Measurements from ENCODE around the gene TMEM183A. TPM values are rescaled to one million over a fixed set of nuclear protein-coding genes. Genes with fewer than 3 reads are reported as not detected.

The TMEM183A gene, protein sequence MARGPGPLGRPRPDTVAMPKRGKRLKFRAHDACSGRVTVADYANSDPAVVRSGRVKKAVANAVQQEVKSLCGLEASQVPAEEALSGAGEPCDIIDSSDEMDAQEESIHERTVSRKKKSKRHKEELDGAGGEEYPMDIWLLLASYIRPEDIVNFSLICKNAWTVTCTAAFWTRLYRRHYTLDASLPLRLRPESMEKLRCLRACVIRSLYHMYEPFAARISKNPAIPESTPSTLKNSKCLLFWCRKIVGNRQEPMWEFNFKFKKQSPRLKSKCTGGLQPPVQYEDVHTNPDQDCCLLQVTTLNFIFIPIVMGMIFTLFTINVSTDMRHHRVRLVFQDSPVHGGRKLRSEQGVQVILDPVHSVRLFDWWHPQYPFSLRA
- total RNA-seq (10 to 100 TPM; 17.1 to 25.6 (median 19.2) TPM), polyA plus RNA-seq (10 to 100 TPM; 19.0 to 33.9 (median 29.9) TPM)
- long read RNA-seq, donor 1, transcript TMEM183A-201 (8 exons, 3,019 nt), result major isoform, 6 of 17 reads
- long read RNA-seq, donor 1, partial matches to known transcripts, result 0 of 17 reads
- long read RNA-seq, donor 1, other reads (novel, unspliced or antisense), result 11 of 17 reads
- long read RNA-seq, donor 2, transcript TMEM183A-201 (8 exons, 3,019 nt), result major isoform, 24 of 61 reads
- long read RNA-seq, donor 2, partial matches to known transcripts, result 5 of 61 reads
- long read RNA-seq, donor 2, other reads (novel, unspliced or antisense), result 32 of 61 reads

DNA sequence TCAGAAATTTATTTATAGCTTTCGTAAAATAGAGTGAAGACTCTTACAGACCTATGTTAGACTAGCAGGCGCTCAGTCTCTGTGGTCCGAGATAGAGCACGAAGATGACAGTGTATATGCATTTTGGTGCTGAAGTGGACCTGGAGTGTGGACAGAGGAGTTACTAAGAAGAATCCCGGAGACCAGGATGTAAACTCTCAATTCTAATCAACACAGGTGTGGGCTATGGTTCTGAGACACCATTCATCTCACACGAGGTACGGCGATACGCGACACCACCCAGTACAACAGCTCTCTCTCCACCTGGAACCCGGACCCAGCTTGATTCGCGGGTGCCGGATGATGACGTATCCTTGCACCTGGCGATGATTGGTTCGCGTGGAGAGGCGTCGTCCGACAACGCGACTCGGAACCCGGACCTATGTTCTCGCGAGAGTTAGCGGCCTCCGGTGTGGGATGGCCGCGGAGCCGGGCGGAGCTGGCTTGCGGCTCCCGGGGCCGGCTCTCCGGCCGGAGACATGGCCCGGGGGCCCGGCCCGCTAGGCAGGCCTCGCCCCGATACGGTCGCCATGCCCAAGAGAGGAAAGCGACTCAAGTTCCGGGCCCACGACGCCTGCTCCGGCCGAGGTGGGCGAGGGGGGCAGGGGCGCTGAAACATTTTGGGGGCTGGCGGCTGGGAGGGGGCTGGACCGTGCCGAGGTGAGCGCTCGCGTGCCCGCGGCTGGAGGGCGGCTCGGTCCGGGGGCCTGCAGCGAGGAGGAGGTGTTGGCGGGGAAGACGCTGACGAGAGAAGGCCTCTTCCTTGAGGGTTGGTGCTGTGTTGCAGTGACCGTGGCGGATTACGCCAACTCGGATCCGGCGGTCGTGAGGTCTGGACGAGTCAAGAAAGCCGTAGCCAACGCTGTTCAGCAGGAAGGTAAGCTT is at the start of gene TMEM183A:
Gene TMEM183A (plus strand): TSS at position 427 of the 924 bp plus-strand sequence. CDS start 92 bp downstream, at position 519.
- Histone ChIP-seq H3K27ac (peak within 1 kb of the TSS; percentile 90), H3K27me3 (ENCODE audit: insufficient read depth in 3 of 3, low read length in 2 of 3) (no peaks in the 10 kb centered on the region), H3K9me3 (no peaks in the 10 kb centered on the region), H3K4me1 (peaks cover 14% of the 10 kb centered on the region), H3K36me3 (ENCODE audit: insufficient read depth in 1 of 2, low read depth in 1 of 2) (peaks cover 0 to 34% of the 10 kb centered on the region in 2 donors), H3K4me3 (peak within 1 kb of the TSS; percentile 74)
- DNase-seq (peak; percentile 96 to 98), ATAC-seq (peak; percentile 98 to 99 (median 98))
- WGBS, 3 donors, result 0 to 1% (median 0%) methylated on average over 71 to 78 of the region's 78 CpGs
- intact Hi-C loops (cut with DNase I), result loop anchor here (5.0 kb wide), 1 partner anchor 40 kb away; the partner anchor contains the start of gene CYB5R1 (in 2 of the 2)
- TF ChIP-seq, protein P1, sequence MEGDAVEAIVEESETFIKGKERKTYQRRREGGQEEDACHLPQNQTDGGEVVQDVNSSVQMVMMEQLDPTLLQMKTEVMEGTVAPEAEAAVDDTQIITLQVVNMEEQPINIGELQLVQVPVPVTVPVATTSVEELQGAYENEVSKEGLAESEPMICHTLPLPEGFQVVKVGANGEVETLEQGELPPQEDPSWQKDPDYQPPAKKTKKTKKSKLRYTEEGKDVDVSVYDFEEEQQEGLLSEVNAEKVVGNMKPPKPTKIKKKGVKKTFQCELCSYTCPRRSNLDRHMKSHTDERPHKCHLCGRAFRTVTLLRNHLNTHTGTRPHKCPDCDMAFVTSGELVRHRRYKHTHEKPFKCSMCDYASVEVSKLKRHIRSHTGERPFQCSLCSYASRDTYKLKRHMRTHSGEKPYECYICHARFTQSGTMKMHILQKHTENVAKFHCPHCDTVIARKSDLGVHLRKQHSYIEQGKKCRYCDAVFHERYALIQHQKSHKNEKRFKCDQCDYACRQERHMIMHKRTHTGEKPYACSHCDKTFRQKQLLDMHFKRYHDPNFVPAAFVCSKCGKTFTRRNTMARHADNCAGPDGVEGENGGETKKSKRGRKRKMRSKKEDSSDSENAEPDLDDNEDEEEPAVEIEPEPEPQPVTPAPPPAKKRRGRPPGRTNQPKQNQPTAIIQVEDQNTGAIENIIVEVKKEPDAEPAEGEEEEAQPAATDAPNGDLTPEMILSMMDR (IDR thresholded peaks at IDR 0.05), result no peak

DNA sequence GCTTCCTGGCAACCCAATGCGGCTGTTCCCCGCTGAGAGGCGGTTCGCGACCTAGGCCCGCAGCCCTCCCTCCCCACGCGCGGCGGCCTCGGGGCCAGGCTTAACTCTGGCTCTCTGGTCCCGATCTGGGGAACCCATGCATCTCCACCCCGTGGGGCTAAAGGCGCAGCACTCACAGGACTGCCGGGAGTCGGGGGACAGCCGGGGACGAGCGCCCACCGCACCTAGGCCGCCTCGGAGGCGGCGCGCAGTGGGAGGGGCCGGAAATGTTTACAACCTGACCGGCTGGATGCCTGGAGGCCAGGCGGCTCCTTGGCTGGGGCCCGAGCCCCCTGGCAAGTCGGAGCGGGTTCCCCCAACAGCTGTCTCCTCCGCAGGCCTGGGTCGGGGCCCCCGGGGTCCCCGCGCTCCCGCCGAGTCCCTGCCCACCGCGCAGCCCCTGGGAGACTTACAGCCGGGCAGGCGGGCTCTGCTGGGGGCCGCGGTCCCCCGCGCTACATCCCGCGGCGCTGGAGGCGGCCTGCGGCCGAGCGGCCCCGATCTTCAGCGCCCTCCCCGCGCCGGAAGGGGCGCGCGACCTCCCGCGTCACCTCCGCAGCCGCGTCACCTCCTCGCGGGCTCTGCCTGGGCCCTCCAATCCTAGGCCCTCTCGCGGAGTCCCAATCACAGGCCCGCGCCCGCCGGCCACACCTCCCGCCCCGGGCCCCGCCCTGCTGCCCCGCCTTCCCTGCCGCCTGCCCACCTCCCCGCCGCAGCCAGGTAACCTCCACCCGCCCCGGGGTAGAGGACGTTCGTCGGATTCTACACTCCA is 49.2 kb upstream of the TMEM183A start, which contains the start of gene ADIPOR1:
Gene ADIPOR1 (minus strand): TSS at position 580 of the 811 bp plus-strand sequence. CDS start 7,242 bp downstream, outside the sequence.
- 0 to 1% (median 0%) methylated on average over 49 to 86 of the region's 86 CpGs for WGBS, 3 donors
- no peaks in the 10 kb centered on the region for H3K27me3 ChIP-seq (ENCODE audit: insufficient read depth in 3 of 3, low read length in 2 of 3)
- H3K27ac ChIP-seq, result peak within 1 kb of the TSS; percentile 99
- intact Hi-C loops (cut with DNase I), result loop anchor here in 1 of 2 donors (5.0 kb wide), 1 partner anchor 1076 kb away; no protein-coding TSS in a partner anchor
- H3K36me3 ChIP-seq (ENCODE audit: insufficient read depth in 1 of 2, low read depth in 1 of 2), result peaks cover 0 to 37% of the 10 kb centered on the region in 2 donors
- peaks cover 83% of the 10 kb centered on the region for H3K4me1 ChIP-seq
- peak; percentile 91 to 96 for DNase-seq
- peak; percentile 82 to 86 (median 83) for ATAC-seq
- H3K4me3 ChIP-seq, result peak within 1 kb of the TSS; percentile 97
- TF ChIP-seq, protein P1 (IDR thresholded peaks at IDR 0.05), result no peak
- H3K9me3 ChIP-seq, result no peaks in the 10 kb centered on the region

DNA sequence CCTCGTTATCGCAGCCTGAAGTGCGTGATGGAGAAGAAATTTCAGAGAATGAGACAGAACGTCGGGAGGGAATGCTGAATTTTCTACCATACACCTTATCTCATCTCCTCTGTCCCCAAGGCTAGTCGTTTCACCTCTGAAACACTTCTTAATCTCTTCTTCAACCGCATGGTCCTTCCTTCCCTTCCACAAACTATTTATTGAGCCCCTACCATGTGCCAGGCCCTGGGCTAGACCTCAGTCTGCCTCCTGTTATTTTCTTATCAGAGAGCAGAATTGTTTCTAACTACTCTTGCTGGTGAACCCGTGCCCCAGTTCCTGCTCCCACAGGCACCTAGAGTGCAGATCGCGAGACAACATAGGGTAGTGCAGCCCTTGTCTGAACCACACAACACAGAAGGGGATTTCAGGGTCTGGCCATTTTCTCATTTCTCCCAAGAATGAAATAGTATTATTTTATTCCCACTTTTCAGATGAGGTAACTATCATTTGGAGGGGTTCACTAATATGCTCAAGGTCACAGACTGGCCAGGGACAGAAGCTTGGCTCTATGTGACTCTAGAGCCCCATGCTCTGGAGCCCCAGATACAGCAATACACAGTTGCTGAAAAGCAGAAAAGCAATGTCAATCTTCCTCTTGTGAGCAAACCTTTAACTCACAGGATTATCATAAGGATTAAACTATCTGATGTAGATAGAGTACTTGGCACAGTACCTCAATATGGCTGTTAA is 48.5 kb upstream of the TMEM183A start:
- TF ChIP-seq, protein P1 (IDR thresholded peaks at IDR 0.05), result no peak
- Histone ChIP-seq H3K4me1 (peaks cover 84% of the 10 kb centered on the region), H3K27ac (peak overlapping the region; percentile 99), H3K9me3 (no peaks in the 10 kb centered on the region), H3K36me3 (ENCODE audit: insufficient read depth in 1 of 2, low read depth in 1 of 2) (peaks cover 0 to 41% of the 10 kb centered on the region in 2 donors), H3K4me3 (peak overlapping the region; percentile 97), H3K27me3 (ENCODE audit: insufficient read depth in 3 of 3, low read length in 2 of 3) (no peaks in the 10 kb centered on the region)
- intact Hi-C loops (cut with DNase I), result loop anchor here in 1 of 2 donors (5.0 kb wide), 1 partner anchor 1076 kb away; no protein-coding TSS in a partner anchor
- ATAC-seq (peak; percentile 5 to 20 (median 8)), DNase-seq (no peak)
- WGBS, 3 donors, result 0 to 3% (median 1%) methylated on average over 10 of the region's 10 CpGs

Data from psoas muscle (tissue), 8 donors.